Activated T-cell treated with anti-CD3 and anti-CD28 coated beads, Interleukin-2, amount 50 U/mL, for 24 hours (primary cell): Measurements from ENCODE around the gene COQ7.
A peak's percentile ranks its signal among the peaks of the same experiment; 100 is the strongest.

ENCODE experiments used
- DNase-seq: peaks from one replicate; pipeline ENCODE4 v3.0.0-alpha.2; 2020
- H3K27ac Mint-ChIP-seq: 2 replicates; pipeline ENCODE4 v1.8.0; 2020; ENCODE audit warnings: mild to moderate bottlenecking, mixed read lengths
- H3K27me3 Mint-ChIP-seq: 2 replicates; pipeline ENCODE4 v1.8.0; 2020; ENCODE audit warnings: mixed read lengths
- H3K36me3 Mint-ChIP-seq: 2 replicates; pipeline ENCODE4 v1.8.0; 2020; ENCODE audit warnings: low read depth, mixed read lengths
- H3K4me1 Mint-ChIP-seq: 2 replicates; pipeline ENCODE4 v1.8.0; 2020; ENCODE audit warnings: low read depth, mixed read lengths
- H3K4me3 Mint-ChIP-seq: 2 replicates; pipeline ENCODE4 v1.8.0; 2020; ENCODE audit warnings: mild to moderate bottlenecking, moderate library complexity, mixed read lengths
- H3K9me3 Mint-ChIP-seq: 2 replicates; pipeline ENCODE4 v1.8.0; 2020; ENCODE audit warnings: mixed read lengths

COQ7 gene

GRCh38 chr16:19073344-19073743 lies 5.9 kb downstream of the COQ7 start:
- Mint-ChIP-seq H3K4me3 (no peak overlapping the region), H3K36me3 (peaks cover 53% of the 10 kb centered on the region), H3K27ac (no peak overlapping the region), H3K27me3 (no peaks in the 10 kb centered on the region), H3K9me3 (no peaks in the 10 kb centered on the region), H3K4me1 (peaks cover 6% of the 10 kb centered on the region)
- no peak for DNase-seq

GRCh38 chr16:19073863-19074262 lies 6.4 kb downstream of the COQ7 start:
- Mint-ChIP-seq H3K27ac (no peak overlapping the region), H3K9me3 (no peaks in the 10 kb centered on the region)

GRCh38 chr16:19075511-19075910 lies 8.1 kb downstream of the COQ7 start:
- Mint-ChIP-seq H3K9me3 (no peaks in the 10 kb centered on the region), H3K27ac (no peak overlapping the region), H3K4me1 (no peaks in the 10 kb centered on the region), H3K36me3 (peaks cover 71% of the 10 kb centered on the region), H3K4me3 (no peak overlapping the region), H3K27me3 (no peaks in the 10 kb centered on the region)
- DNase-seq, result no peak

More at GRCh38 chr16:19073863-19074262, 6.4 kb downstream of the COQ7 start:
- no peaks in the 10 kb centered on the region for H3K27me3 Mint-ChIP-seq
- no peak overlapping the region for H3K4me3 Mint-ChIP-seq
- H3K4me1 Mint-ChIP-seq, result peaks cover 5% of the 10 kb centered on the region
- DNase-seq, result no peak
- H3K36me3 Mint-ChIP-seq, result peaks cover 57% of the 10 kb centered on the region

- Mint-ChIP-seq H3K4me1 (no peaks in the 10 kb centered on the region), H3K4me3 (no peak overlapping the region), H3K27ac (no peak overlapping the region), H3K9me3 (no peaks in the 10 kb centered on the region), H3K27me3 (no peaks in the 10 kb centered on the region), H3K36me3 (peaks cover 77% of the 10 kb centered on the region)
- DNase-seq, result no peak
Observed at GRCh38 chr16:19077879-19078278, 10.5 kb downstream of the COQ7 start.

- Mint-ChIP-seq H3K27ac (no peak overlapping the region), H3K4me3 (no peak overlapping the region), H3K4me1 (peaks cover 6% of the 10 kb centered on the region), H3K27me3 (peaks cover 11% of the 10 kb centered on the region), H3K36me3 (peaks cover 33% of the 10 kb centered on the region), H3K9me3 (no peaks in the 10 kb centered on the region)
- DNase-seq, result no peak
Observed at GRCh38 chr16:19083670-19084069, 16.3 kb downstream of the COQ7 start.

- Mint-ChIP-seq H3K4me3 (no peak overlapping the region), H3K27me3 (peaks cover 11% of the 10 kb centered on the region), H3K36me3 (peaks cover 29% of the 10 kb centered on the region), H3K9me3 (no peaks in the 10 kb centered on the region), H3K27ac (no peak overlapping the region), H3K4me1 (peaks cover 6% of the 10 kb centered on the region)
- no peak for DNase-seq
Observed at GRCh38 chr16:19084139-19084538, 16.7 kb downstream of the COQ7 start.

GRCh38 chr16:19084879-19085278 lies 17.5 kb downstream of the COQ7 start:
- peaks cover 6% of the 10 kb centered on the region for H3K4me1 Mint-ChIP-seq
- no peak overlapping the region for H3K27ac Mint-ChIP-seq
- no peak overlapping the region for H3K4me3 Mint-ChIP-seq
- no peaks in the 10 kb centered on the region for H3K9me3 Mint-ChIP-seq
- DNase-seq, result no peak
- H3K27me3 Mint-ChIP-seq, result peaks cover 11% of the 10 kb centered on the region
- H3K36me3 Mint-ChIP-seq, result peaks cover 23% of the 10 kb centered on the region

GRCh38 chr16:19085679-19086200 lies 18.3 kb downstream of the COQ7 start:
- no peak for DNase-seq
- H3K4me3 Mint-ChIP-seq, result no peak overlapping the region
- H3K27me3 Mint-ChIP-seq, result peaks cover 11% of the 10 kb centered on the region
- no peak overlapping the region for H3K27ac Mint-ChIP-seq
- peaks cover 6% of the 10 kb centered on the region for H3K4me1 Mint-ChIP-seq
- H3K36me3 Mint-ChIP-seq, result peaks cover 17% of the 10 kb centered on the region
- H3K9me3 Mint-ChIP-seq, result peaks cover under 1% of the 10 kb centered on the region

GRCh38 chr16:19086322-19087199 lies 19.1 kb downstream of the COQ7 start:
- H3K4me3 Mint-ChIP-seq, result peak overlapping the region; percentile 70
- DNase-seq, result peak; percentile 89
- H3K36me3 Mint-ChIP-seq, result peaks cover 8% of the 10 kb centered on the region
- H3K27ac Mint-ChIP-seq, result no peak overlapping the region
- peaks cover 6% of the 10 kb centered on the region for H3K4me1 Mint-ChIP-seq
- peaks cover 11% of the 10 kb centered on the region for H3K27me3 Mint-ChIP-seq
- peaks cover 4% of the 10 kb centered on the region for H3K9me3 Mint-ChIP-seq

GRCh38 chr16:19088341-19088916 lies 21.0 kb downstream of the COQ7 start:
- DNase-seq, result no peak
- no peak overlapping the region for H3K4me3 Mint-ChIP-seq
- no peaks in the 10 kb centered on the region for H3K36me3 Mint-ChIP-seq
- peaks cover 11% of the 10 kb centered on the region for H3K27me3 Mint-ChIP-seq
- peaks cover 10% of the 10 kb centered on the region for H3K9me3 Mint-ChIP-seq
- H3K4me1 Mint-ChIP-seq, result peaks cover 6% of the 10 kb centered on the region
- no peak overlapping the region for H3K27ac Mint-ChIP-seq

- H3K27me3 Mint-ChIP-seq, result peaks cover 11% of the 10 kb centered on the region
- H3K27ac Mint-ChIP-seq, result no peak overlapping the region
- peaks cover 6% of the 10 kb centered on the region for H3K4me1 Mint-ChIP-seq
- H3K36me3 Mint-ChIP-seq, result no peaks in the 10 kb centered on the region
- peaks cover 10% of the 10 kb centered on the region for H3K9me3 Mint-ChIP-seq
- H3K4me3 Mint-ChIP-seq, result no peak overlapping the region
- no peak for DNase-seq
Observed at GRCh38 chr16:19089410-19089955, 22.1 kb downstream of the COQ7 start.

GRCh38 chr16:19090916-19091315 lies 23.5 kb downstream of the COQ7 start:
- Mint-ChIP-seq H3K4me3 (no peak overlapping the region), H3K4me1 (peaks cover 12% of the 10 kb centered on the region), H3K9me3 (peaks cover 10% of the 10 kb centered on the region), H3K36me3 (no peaks in the 10 kb centered on the region), H3K27ac (no peak overlapping the region), H3K27me3 (peaks cover 9% of the 10 kb centered on the region)
- no peak for DNase-seq

GRCh38 chr16:19092653-19093410 lies 25.4 kb downstream of the COQ7 start:
- Mint-ChIP-seq H3K27me3 (peaks cover 4% of the 10 kb centered on the region), H3K36me3 (no peaks in the 10 kb centered on the region), H3K27ac (no peak overlapping the region), H3K4me1 (peaks cover 7% of the 10 kb centered on the region), H3K4me3 (no peak overlapping the region), H3K9me3 (peaks cover 12% of the 10 kb centered on the region)
- no peak for DNase-seq
